HTERT RPE-1 (cell line): ENCODE results near the gene OR52E1.

Experiments used
- in situ Hi-C: fragments of 300-500 bp; cut with MboI; formaldehyde crosslinking; loops from 4 replicates; pipeline ENCODE4 v1.14.3; 2020; ENCODE audit warnings: low sequenced_read_pairs

Gene OR52E1

GRCh38 chr11:5107285-5107684 is 37.9 kb downstream of the OR52E1 start:
- in situ Hi-C loops: no loop called here

GRCh38 chr11:5115339-5115738 is 46.0 kb downstream of the OR52E1 start:
- in situ Hi-C loops: no loop called here

- in situ Hi-C loops: no loop called here
Observed at GRCh38 chr11:5117588-5117987, 48.2 kb downstream of the OR52E1 start.

- in situ Hi-C loops: no loop called here
Observed at GRCh38 chr11:5118893-5119292, 49.5 kb downstream of the OR52E1 start.
